ENCODE data around the gene RARA.
A peak's percentile ranks its signal among the peaks of the same experiment; 100 is the strongest.
"Not testable (repeated sequence)": the region's sequence is repeated elsewhere in the genome, so short reads cannot be mapped to it uniquely, and the experiment has no call there.

Gene RARA

DNA sequence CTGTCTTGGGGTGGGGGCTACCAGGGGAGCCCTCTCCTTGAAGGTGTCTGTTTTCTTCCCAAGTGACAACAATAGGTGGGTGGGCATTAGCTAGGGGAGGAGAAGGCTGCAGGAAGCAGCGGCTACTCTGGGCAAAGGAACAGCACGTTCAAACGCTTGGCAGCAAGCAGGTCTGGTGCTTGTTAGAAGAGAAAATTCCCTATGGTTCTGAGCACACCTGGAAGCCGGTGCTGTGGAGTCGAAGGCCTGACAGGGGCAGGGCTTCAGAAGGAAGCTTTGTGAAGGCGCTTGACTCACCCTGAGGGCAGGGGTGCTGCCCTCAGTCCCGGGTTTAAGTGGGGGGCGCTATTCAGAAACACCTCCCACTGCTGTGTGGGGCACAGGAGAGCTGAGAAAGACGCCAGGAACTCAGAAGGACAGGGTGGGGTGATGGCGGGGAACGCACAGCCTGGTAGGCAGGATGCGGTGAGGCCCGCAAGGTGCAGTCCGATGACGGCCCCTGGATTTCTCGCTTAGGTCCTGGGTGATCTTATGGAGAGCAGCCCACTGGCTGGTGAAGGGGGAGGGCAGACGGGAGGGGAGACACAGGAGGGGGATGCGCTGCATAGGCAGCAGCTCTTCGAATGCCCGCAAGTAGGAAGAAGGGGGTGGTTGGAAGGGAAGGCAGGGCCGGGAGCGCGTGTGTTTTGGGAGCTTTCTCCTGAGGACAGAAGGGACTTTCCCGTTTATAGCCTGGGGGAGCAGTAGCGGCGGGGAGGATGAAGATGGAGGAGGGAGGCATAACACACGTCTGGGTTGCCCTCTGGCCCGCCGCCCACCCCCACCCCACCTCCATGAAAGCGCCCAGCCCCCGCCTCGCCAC, 52.3 kb downstream of the RARA start:
- no peak for DNase-seq

DNA sequence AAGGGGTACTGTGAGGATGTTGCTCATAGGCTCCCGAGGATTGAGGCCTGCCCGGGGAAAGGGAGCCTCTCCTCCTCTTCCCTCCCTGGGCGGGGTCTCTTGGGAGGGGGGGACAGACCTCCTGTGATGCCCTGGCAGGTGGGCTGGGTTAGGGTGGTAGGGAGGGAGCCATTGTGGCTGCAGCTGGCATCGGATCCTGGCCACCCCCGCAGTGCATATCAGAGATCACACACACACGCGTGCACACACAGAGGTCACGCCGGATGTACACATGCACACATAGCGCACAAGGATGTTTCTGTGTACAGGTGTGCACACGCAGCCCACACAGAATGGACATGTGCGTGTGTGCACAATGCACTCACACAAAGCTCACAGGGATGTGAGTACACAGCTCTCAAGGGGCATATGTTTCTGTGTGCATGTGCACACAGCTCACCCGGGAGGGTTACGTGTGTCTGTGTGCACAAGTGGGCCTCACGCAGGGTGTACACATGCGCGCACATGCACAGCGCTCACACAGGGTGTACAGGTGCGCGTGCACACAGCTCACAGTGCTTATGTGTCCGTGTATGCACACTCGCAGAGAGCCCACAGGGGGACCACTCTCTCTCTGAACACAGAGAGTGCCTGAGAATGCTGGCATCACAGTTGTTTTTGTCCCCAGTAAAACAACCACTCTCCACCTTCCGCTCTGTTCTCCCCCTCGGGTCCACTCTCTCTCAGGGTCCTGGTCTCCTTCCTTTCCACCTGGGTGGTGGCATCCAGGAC, 53.1 kb downstream of the RARA start:
- DNase-seq = no peak

DNA sequence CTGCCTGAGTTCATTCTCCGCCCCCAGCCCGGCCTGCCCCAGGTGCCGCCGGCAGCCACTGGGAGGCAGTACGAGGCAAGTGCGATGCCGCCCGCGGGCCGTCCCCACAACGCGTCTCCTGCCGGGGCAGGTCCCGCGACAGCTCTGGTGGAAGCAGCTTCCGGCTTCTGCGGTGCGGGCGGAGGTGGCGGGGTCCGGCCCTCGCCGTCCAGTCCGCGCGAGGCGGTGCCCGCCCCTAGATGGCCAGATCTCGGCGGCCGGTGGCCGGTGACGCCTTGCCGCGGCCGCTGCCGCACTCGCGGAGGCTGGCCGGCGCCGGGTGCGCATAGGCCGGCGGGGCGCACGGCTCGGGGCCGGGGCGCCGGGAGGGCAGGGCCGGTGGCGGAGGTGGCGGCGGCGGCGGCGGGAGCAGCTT, 53.7 kb downstream of the RARA start:
- DNase-seq = peak; percentile 59 to 78

DNA sequence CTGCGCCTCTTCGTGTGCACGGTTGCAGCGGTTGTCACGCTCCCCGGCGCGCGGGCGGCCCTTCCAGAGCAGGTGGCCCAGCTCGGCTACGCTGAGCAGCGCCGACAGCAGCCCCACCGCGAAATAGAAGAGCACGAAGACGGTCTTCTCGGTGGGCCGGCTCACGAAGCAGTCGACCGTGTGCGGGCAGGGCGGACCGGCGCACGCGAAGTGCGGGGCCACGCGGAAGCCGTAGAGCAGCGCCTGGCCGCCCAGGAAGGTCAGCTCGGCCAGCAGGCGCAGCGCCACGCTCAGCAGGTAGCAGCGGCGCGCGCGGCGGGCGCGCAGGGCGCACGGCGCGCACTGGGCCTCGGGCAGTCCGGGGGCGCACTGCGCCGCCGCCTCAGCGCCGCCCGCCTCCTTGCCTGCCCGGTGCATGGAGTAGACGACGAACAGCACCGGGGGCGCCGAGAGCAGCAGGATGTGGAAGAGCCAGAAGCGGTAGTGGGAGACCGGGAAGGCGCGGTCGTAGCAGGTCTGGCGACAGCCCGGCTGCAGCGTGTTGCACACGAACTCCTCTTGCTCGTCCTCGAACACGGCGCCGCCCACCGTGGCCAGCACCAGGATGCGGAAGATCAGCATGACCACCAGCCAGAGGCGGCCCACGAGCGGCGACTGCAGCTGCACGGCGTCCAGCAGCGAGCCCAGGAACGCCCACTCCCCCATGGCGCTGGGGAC, 54.3 kb downstream of the RARA start:
- DNase-seq = peak; percentile 28 to 44

DNA sequence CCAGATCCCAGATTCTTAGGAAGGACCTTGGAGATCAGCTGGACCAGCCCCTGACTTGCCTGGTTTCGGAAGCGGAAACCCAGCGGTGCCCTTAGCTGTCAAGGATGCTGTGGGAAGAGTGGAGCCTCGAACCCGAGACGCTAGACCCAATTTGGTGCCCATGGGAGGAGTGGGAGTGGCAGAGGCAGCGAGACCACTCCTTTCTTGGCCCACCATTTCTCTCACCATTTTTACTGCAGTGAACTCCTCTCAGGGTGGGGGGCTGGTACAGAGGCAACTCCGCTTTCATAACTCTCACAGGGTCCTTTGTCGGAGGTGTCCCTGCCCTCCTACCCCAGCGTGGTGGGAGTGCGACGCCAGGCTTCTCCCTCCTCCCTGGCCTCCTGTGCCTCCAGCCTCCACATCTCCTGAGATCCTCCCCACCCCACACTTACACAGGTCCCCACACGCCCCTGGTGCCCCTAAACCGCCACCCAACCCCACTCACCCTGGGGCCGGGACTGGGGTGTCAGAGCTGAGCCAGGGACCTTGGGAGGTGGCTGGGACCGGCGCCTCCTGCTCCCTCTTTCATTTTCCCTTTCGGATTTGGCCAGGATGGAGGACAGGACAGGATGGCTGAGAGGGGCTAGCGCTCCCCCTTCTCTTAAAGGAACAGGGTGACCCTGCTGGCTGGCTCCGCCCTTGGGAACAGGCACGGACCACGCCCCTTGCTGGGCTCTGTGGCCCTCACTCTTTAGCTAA, 55.3 kb downstream of the RARA start, which contains the start of gene GJD3:
TSS of gene GJD3 (minus strand) at position 617 of the 741 bp plus-strand sequence. CDS start 922 bp downstream, outside the sequence.
- DNase-seq = no peak

DNA sequence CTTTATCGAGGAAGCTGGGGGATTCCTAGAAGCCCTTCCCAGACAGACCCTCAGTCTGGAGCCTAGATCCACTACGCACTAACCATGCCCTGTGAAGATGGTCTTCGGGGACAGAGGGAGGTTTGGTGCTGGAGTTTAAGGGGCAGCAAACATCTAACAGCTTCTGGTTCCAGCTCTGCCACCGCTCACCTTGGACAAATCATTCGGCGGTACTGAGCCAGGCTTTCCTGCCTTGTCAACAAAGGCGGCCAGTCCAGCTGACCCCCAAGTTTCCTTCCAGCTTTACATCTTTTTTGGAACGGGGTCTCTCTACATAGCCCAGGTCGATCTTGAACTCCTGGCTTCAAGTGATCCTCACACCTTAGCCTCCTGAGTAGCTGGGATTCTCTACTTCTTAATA, 55.9 kb downstream of the RARA start:
- no peak for DNase-seq

DNA sequence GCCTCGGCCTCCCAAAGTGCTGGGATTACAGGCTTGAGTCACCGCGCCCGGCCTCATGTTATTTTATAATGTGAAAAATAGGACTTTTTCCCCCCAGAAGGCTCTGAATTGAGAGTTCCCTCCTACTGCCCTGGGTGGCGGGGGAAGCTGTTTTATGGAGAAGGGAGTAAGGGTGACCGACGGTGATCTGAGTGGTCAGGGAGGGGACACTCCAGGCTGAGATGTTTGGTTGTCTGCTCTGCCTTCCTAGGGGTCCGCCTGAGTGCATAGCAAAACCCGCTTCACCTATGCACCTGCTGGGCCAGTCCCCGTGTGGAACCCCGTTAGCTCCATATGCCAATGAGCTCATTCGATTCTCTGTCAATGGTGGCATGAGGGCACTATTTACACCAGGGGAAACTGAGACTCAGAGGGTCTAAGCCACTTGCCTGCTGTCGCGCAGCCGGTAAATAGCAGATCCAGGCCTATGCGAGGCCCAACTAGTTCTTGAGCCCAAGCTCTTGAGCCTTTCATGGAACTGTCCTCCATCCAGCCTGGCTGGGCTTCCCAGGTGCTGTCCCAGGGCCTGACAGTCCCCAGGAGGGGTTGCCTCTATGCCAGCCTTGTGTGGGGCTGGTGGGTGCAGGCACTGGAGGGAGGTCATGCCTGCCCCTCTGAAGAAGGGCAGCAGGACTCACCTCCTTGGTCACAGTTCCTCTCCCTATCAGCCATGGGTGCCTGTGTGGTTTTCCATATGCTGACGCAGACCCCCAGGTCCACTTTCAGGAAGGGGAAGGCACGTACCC, 57.3 kb downstream of the RARA start:
- no peak for DNase-seq

DNA sequence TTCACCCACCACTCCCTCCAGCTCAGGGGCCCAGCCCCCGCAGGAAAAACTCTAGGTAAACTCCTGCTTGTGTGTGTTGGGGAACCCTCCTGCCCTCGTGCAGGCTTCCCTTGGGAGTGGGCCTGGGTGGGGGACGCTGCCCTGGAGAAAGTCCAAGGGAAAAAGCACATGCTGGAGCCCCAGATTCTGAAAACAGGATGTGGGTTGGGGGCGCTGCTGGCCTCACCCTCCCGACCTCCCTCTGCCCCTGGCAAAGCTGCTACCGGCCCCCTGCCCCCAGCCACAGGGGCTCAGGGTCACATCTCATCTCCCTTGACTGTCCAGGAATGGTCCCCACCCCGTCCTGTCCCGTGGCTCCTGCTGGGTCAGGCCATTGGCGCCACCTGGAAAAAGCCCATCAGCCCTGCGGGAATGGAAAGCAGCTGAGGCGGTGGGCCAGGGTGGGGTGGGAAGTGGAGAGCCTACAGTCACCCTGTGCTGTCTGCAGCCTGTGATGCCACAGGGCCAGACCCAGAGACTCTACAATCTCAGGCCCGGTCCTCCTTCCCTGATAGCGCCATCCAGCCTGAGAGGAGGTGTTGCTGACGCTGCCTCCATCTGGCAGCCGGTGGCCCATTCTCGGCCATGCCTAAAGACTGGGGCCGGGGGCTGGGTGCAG, 58.0 kb downstream of the RARA start:
- no peak for DNase-seq

DNA sequence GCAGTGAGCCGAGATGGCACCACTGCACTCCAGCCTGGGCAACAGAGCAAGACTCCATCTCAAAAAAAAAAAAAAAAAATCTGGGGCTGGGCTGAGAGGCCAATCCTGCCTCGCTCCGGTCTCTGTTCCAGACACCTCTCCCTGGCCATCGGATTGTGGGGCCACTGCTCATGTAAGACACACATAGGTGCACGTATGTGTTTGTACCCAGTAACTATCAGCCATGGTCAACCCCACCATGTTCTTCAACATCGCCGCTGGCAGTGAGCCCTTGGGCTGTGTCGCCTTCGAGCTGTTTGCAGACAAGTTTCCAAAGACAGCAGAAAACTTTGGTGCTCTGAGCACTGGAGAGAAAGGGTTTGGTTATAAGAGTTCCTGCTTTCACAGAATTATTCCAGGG, 58.7 kb downstream of the RARA start:
- not testable (repeated sequence) for DNase-seq

DNA sequence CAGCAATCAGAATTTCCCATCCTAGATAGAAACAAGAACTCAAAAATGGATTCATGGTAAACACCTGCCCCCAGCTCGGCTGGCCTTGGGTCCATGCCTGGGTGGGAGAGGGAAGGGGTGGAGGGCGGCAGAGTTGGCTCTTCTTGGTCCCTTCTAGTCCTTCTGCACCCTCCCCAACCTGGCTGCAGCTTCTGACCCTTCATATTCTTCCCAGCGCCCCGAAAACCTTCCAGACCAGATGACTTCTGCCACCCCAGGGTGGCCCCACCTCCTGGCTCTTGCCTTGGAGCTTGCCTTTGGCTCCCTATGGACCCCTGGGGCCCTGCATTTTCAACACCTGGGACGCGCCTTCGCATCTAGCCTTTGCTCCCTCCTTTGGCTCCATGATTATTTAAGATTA, 60.9 kb downstream of the RARA start:
- no peak for DNase-seq

DNA sequence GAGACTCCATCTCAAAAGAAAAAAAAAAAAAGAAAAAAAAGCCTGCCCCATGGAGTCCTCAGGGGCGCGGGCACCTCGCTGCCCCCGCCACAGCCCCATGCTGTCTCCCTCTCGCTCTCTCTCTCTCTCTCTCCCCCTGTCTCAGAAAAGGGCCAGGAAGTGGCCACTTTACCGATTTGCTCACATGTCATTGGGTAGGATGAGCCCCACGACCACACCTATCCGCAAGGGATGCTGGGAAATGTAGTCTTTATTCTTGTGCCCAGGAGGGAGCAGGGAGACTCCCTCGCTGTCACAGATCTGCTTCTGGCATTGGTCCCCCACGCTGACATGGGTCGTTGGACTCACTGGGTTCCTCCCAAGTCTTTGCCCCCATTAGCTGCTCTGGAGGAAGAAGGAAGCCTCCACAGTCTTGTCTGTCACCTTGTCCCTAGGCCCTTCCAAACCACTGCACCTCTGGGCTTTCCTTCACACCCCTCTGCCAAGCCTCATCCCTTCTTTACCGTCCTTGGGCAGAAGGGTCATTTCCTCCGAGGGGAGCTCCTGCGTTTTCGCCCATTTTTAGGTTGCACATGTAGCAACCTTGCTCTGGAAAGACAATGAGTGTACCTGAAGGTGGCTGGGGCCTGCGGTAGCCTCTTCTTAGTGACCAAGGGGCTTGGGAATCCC, 62.4 kb downstream of the RARA start:
- peak in 1 of 2 experiments; percentile 25 for DNase-seq

DNA sequence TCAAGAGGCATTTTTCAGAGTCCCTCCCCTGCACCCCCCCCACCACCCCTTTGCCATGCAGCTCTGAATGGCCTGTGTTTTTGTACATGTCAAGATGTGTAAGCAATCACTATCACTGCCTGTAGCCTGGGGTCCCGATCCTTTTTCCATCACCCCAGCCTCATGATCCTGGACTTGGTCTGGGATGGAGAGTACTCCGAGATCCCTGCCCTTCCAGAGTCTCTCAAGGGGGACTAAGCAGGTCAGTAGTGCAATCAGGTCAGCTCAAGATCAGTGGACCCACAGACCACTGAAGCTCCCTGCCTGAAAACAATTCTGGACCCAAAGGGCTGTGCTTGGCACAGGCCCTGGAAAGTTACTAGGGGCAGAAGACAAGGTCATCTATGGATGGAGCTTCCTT, 63.1 kb downstream of the RARA start:
- DNase-seq = no peak

DNA sequence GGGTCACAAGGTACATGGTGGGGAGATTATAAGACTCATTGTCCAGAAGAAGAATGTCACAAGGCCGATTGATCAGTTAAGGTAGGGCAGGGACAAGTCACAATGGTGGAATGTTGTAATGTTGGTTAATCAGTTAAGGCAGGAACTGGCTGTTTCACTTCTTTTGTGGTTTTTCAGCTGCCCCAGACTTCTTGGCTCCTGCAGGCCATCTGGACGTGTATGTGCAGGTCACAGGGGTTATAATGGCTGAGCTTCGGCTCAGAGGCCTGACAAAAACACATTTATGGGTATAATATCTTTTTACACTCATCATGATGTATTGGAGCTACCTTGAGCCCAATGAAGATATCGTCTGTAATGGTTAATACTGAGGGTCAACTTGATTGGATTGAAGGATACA, 63.7 kb downstream of the RARA start:
- not testable (repeated sequence) for DNase-seq

DNA sequence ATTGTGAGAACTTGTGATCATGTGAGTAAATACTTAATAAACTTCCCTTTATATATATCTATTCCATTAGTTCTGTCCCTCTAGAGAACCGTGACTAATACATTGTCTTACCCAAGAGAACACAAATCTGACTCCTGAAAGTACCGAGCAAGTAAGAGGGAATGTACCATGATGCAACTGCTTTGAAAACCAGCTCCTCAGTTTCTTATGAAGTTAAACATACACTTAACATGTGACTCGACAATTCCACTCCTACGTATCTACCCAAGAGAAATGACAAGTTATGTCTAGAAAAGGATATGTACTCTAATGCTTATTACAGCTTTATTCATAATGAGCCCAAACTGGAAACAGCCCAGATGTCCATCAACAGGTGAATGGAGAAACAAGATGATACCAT, 64.3 kb downstream of the RARA start:
- no peak for DNase-seq

DNA sequence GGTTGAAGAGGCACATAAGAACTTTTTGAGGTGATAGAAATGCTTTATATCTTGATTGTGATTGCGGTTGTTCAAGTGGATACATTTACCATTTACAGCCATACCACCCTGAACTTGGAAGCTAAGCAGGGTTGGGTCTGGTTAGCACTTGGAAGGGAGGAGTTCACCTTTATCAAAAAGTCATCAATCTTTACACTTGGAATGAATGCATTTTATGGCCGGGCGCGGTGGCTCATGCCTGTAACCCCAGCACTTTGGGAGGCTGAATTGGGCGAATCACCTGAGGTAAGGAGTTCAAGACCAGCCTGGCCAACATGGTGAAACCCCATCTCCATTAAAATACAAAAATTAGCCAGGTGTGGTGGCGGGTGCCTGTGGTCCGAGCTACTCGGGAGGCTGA, 65.0 kb downstream of the RARA start:
- no peak for DNase-seq

DNA sequence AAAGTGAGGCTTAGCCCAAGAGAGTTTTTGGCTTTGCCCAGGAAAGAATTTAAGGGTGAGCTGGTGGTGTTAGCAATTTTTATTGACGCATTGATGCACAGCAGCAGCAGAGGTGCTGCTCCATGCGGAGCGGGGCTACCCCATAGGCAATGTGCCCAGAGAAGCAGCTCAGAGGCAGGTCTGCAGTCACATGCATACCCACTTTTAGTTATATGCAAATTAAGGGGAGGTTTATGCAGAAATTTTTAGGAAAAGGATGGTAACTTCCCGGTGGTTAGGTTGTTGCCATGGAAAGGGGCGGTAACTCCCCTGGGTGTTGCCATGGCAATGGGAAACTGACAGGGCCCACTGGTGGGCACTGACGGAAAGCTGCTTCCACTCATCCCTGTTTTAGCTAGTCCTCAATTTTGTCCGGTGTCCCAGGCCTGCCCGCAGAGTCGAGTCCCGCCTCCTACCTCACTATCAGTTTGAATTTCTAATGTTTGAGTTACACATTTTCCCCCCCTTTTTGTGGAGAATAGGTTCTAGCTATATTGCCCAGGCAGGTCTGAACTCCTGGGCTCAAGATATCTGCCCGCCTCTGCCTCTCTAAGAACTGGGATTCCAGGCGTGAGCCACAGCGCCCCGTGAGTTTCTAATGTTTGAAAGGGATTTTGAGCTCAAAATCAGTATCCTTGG, 66.0 kb downstream of the RARA start:
- DNase-seq = no peak

DNA sequence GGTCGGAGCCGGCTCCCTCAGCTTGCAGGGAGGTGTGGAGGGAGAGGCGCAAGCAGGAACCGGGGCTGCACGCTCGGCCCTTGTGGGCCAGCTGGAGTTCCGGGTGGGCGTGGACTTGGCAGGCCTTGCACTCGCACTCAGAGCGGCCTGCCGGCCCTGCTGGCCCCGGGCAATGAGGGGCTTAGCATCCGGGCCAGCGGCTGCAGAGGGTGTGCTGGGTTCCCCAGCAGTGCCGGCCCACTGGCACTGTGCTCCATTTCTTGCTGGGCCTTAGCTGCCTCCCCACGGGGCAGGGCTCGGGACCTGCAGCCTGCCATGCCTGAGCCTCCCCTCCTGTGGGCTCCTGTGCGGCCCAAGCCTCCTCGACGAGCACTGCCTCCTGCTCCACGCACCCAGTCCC, 66.8 kb downstream of the RARA start:
- not testable (repeated sequence) for DNase-seq

DNA sequence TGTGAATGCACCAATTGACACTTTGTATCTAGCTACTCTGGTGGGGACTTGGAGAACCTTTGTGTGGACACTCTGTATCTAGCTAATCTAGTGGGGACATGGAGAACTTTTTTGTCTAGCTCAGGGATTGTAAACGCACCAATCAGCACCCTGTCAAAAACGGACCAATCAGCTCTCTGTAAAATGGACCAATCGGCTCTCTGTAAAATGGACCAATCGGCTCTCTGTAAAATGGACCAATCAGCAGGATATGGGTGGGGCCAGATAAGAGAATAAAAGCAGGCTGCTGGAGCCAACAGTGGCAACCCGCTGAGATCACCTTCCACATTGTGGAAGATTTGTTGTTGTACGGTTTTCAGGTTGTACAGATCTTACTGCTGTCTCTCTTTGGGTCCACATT, 67.6 kb downstream of the RARA start:
- DNase-seq = not testable (repeated sequence)

DNA sequence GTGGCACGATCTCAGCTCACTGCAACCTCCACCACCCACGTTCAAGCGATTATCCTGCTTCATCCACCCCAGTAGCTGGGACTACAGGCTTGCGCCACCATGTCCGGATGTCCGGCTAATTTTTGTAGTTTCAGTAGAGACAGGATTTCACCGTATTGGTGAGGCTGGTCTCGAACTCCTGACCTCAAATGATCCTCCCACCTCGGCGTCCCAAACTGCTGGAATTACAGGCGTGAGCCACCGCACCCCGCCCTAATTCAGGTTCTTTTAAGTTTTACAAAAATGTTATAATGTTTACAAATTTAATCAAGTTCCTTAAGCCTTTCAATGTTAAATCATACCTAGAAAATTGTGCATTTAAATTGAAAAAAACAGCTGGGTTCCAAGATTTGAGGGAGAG, 68.9 kb downstream of the RARA start:
- DNase-seq = no peak

DNA sequence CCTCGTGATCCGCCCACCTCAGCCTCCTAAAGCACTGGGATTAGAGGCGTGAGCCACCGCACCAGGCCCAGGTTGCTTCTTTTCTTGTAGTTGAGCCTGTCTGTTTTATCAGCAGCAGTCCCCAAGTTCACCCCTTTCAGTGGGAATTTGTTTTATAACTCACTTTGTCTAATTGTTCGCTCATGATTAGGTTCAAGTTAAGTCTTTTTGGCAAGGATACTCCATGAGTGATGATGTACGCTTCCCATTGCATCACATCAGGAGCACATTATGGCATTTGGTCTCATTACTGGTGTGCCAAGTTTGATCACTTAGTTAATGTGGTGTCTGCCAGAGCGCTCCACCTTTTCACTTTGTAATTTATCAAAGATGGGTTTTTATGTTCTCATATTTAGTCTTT, 70.0 kb downstream of the RARA start:
- DNase-seq = peak in 1 of 2 experiments; percentile 15
